H1 (cell line): ENCODE measurements around the gene HSF5. TPM values are rescaled to one million over a fixed set of nuclear protein-coding genes. Genes with fewer than 3 reads are reported as not detected.

Source experiments
- ASH2L ChIP-seq: fragments of 200-600, 300-600 bp; sonication (generic); IDR thresholded peaks from one replicate; pipeline ENCODE4 v1.7.1; 2017; ENCODE audit warnings: low read length
- CBX8 ChIP-seq: fragments of 300-800, 300-1000 bp; sonication (generic); IDR thresholded peaks from 2 replicates; pipeline ENCODE4 v1.7.1; 2016; ENCODE audit warnings: low read depth, low read length, borderline replicate concordance
- CREB1 ChIP-seq: IDR thresholded peaks from 2 replicates; pipeline ENCODE4 v1.6.1; 2012; ENCODE audit warnings: inconsistent platforms
- NANOG ChIP-seq: IDR thresholded peaks from 2 replicates; pipeline ENCODE4 v1.6.1; 2011; ENCODE audit warnings: low read length, low read depth, mild to moderate bottlenecking, inconsistent platforms; ENCODE audit not compliant: insufficient read depth, poor library complexity, severe bottlenecking
- NRF1 ChIP-seq: IDR thresholded peaks from 2 replicates; pipeline ENCODE4 v1.6.1; 2011; ENCODE audit warnings: mild to moderate bottlenecking, low read depth, low read length, improper control_type of control experiment
- SIN3A ChIP-seq, 2 experiments: IDR thresholded peaks in 1 of 2; conservative IDR thresholded peaks in 1 of 2; 2 replicates each; pipeline ENCODE4 v1.6.1; 2011 to 2012; ENCODE audit warnings: low read length in 2 of 2, improper control_type of control experiment in 1 of 2, low read depth in 1 of 2, mild to moderate bottlenecking in 1 of 2
- SIRT6 ChIP-seq: IDR thresholded peaks from one replicate; pipeline ENCODE4 v1.7.1; 2012; ENCODE audit warnings: low read length, inconsistent platforms
- SP2 ChIP-seq: IDR thresholded peaks from 2 replicates; pipeline ENCODE4 v1.6.1; 2012; ENCODE audit warnings: mild to moderate bottlenecking, low read length, inconsistent platforms
- USF2 ChIP-seq: IDR thresholded peaks from 2 replicates; pipeline ENCODE4 v1.6.1; 2011; ENCODE audit warnings: low read length, improper control_type of control experiment
- polyA plus RNA-seq, 7 experiments: library from polyadenylated mRNA; depleted of rRNA in 3 of 7; stranded (reverse) in 5 of 7; unstranded in 2 of 7; fragments of >200 nt in 5 of 7; fragments of 200-250 nt in 2 of 7; gene quantifications; 1 replicate in 5 of 7; 2 replicates in 1 of 7; 4 replicates in 1 of 7; pipeline versions ENCODE4 v1.2.1 to v1.2.3, GENCODE V29; 2011 to 2013; ENCODE audit warnings: missing spikeins in 2 of 7, mixed read lengths in 2 of 7
- total RNA-seq: library from RNA; stranded (reverse); fragmentation: NEBNext Ultra II Directional; extraction: Animal tissue kit (Norgen Biotek cat#: 25700); gene quantifications from 2 replicates; pipeline ENCODE4 v1.2.1, GENCODE V29; 2021

The HSF5 gene
- total and polyA plus RNA-seq, 2 of the 8 experiments (the other 6 are each of a cell fraction or from before 2014, with no cell fraction given) = not detected

DNA sequence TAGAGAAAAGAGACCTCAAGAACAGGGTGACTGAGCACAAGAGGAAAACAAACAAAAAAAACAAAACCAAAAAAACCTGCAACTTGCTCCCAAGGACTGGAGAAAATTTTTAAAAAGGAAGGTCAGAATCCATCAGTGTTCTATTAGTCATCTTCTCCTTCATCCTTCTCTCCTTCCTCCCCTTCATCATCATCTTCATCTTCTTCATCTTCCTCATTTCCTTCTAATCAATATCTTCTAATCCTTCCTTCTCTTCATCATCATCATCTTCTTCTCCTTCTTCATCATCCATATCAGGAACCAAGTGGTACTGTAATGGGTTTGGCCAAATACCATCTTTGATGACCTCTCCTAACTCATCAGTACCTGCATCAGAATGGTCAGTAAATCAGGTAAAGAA, 12.2 kb downstream of the HSF5 start (continued):
- no peak for TF ChIP-seq SIN3A (conservative IDR thresholded peaks at IDR 0.05 in 1 of 2, IDR thresholded peaks at IDR 0.05 in 1 of 2; ENCODE audit: low read depth in 1 of 2, low read length in 2 of 2)
- TF ChIP-seq CBX8 = no peak
- no peak for TF ChIP-seq SIRT6
- TF ChIP-seq SP2 = no peak
- TF ChIP-seq NANOG = no peak
- no peak for TF ChIP-seq NRF1
- no peak for TF ChIP-seq ASH2L
- TF ChIP-seq CREB1 = no peak
- TF ChIP-seq USF2 = no peak
- TF ChIP-seq, all 59 proteins: peak for 0
